Gastrocnemius medialis (tissue), 4 donors: Measurements from ENCODE around the gene GPRIN2.

ENCODE experiments used
- POLR2A ChIP-seq, 2 donors: fragments of 450-650 bp; IDR thresholded peaks; one replicate each; pipeline ENCODE4 v1.6.1; 2017; ENCODE audit warnings: antibody characterized with exemption in 2 of 2, mild to moderate bottlenecking in 2 of 2, moderate library complexity in 2 of 2
- TF ChIP-seq, protein P1 (sequence below), 5 experiments: fragments of 450-650 bp in 3 of 5; fragments of 200-600 bp in 2 of 5; sonication (generic) in 2 of 5; IDR thresholded peaks in 4 of 5; conservative IDR thresholded peaks in 1 of 5; 1 replicate in 4 of 5; 2 replicates in 1 of 5; pipeline ENCODE4 v1.5.1; 2016 to 2019; ENCODE audit warnings: antibody characterized with exemption in 5 of 5, mild to moderate bottlenecking in 3 of 5, moderate library complexity in 3 of 5

DNA sequence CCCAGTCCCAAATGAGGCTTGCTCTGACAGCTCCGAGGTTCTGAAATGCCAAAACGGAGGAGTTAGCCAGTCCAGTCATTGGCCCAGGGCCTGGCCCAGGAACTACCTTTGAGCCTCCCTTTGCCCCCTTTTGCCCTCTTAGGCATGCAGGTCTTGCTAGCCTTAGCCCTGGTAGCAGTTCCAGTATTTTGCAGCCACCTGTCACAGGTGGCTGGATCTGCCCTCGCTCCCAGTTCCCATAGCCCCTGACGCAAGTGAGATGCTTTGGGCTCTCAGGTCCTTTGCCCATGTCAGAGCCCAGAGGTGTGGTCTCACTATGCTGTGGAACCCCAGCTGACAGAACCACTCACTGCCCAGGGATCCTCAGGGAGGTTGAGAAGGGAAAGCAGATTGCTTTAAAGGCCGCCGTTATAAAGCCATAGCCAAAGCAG, 42.0 kb downstream of the GPRIN2 start:
- TF ChIP-seq, protein P1, sequence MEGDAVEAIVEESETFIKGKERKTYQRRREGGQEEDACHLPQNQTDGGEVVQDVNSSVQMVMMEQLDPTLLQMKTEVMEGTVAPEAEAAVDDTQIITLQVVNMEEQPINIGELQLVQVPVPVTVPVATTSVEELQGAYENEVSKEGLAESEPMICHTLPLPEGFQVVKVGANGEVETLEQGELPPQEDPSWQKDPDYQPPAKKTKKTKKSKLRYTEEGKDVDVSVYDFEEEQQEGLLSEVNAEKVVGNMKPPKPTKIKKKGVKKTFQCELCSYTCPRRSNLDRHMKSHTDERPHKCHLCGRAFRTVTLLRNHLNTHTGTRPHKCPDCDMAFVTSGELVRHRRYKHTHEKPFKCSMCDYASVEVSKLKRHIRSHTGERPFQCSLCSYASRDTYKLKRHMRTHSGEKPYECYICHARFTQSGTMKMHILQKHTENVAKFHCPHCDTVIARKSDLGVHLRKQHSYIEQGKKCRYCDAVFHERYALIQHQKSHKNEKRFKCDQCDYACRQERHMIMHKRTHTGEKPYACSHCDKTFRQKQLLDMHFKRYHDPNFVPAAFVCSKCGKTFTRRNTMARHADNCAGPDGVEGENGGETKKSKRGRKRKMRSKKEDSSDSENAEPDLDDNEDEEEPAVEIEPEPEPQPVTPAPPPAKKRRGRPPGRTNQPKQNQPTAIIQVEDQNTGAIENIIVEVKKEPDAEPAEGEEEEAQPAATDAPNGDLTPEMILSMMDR (IDR thresholded peaks at IDR 0.05 in 4 of 5, conservative IDR thresholded peaks at IDR 0.05 in 1 of 5), result no peak
- TF ChIP-seq POLR2A (IDR thresholded peaks at IDR 0.05), result no peak
